OCI-M2 (cell line): ENCODE results near the gene ZNF665.
"Not testable (repeated sequence)": the region's sequence is repeated elsewhere in the genome, so short reads cannot be mapped to it uniquely, and the experiment has no call there.

Source experiments
- DNase-seq: peaks from one replicate; lab custom pipeline; 2025; ENCODE audit not compliant: unreplicated experiment; lab: John Stamatoyannopoulos, UW

Gene ZNF665

GRCh38 chr19:53192771-53193534 lies at the start of gene ZNF665:
TSS of gene ZNF665 (minus strand) at chr19:53193358. CDS start at chr19:53182898, 10,460 bp downstream.
- no peak for DNase-seq

- no peak for DNase-seq
Measured at GRCh38 chr19:53237114-53237777, 44.1 kb upstream of the ZNF665 start.

GRCh38 chr19:53224606-53225005 lies 31.4 kb upstream of the ZNF665 start:
- DNase-seq, result no peak

GRCh38 chr19:53222716-53223115 lies 29.6 kb upstream of the ZNF665 start:
- not testable (repeated sequence) for DNase-seq

- no peak for DNase-seq
Measured at GRCh38 chr19:53212703-53213320, 19.7 kb upstream of the ZNF665 start.

- not testable (repeated sequence) for DNase-seq
Measured at GRCh38 chr19:53211554-53211953, 18.4 kb upstream of the ZNF665 start.

- no peak for DNase-seq
Measured at GRCh38 chr19:53196777-53197396, 3.7 kb upstream of the ZNF665 start.

GRCh38 chr19:53195265-53195903 lies 2.2 kb upstream of the ZNF665 start:
- peak; percentile 11 for DNase-seq

GRCh38 chr19:53193535-53194222 lies 521 bp upstream of the ZNF665 start:
- DNase-seq, result no peak

- DNase-seq, result no peak
Measured at GRCh38 chr19:53190253-53190652, 2.9 kb downstream of the ZNF665 start.

GRCh38 chr19:53189691-53190198 lies 3.4 kb downstream of the ZNF665 start:
- DNase-seq, result not testable (repeated sequence)

GRCh38 chr19:53185155-53185882 lies 7.8 kb downstream of the ZNF665 start:
- DNase-seq, result not testable (repeated sequence)

GRCh38 chr19:53183146-53183764 lies 9.9 kb downstream of the ZNF665 start:
- no peak for DNase-seq

GRCh38 chr19:53182202-53182601 lies 11.0 kb downstream of the ZNF665 start:
- DNase-seq, result no peak

- DNase-seq, result no peak
Measured at GRCh38 chr19:53177986-53178385, 15.2 kb downstream of the ZNF665 start.

- no peak for DNase-seq
Measured at GRCh38 chr19:53172889-53173288, 20.3 kb downstream of the ZNF665 start.

- no peak for DNase-seq
Measured at GRCh38 chr19:53165691-53166091, 27.5 kb downstream of the ZNF665 start.

- no peak for DNase-seq
Measured at GRCh38 chr19:53161123-53161522, 32.0 kb downstream of the ZNF665 start.

GRCh38 chr19:53160350-53160749 lies 32.8 kb downstream of the ZNF665 start:
- no peak for DNase-seq
